Mucosa of rectum (tissue), 2 donors: ENCODE data around the gene HIVEP2.

Source experiments
- H3K27ac ChIP-seq, 2 donors: one replicate each; pipeline ENCODE4 v1.7.0; 2013; ENCODE audit warnings: inconsistent platforms in 2 of 2, low read depth in 2 of 2, low read length in 2 of 2
- H3K27me3 ChIP-seq, 2 donors: one replicate each; pipeline ENCODE4 v1.7.0; 2013; ENCODE audit warnings: low read length in 2 of 2; ENCODE audit not compliant: control insufficient read depth in 2 of 2, insufficient read depth in 2 of 2
- H3K36me3 ChIP-seq, 2 donors: one replicate each; pipeline ENCODE4 v1.7.0; 2013; ENCODE audit warnings: low read length in 2 of 2; ENCODE audit not compliant: control insufficient read depth in 2 of 2, insufficient read depth in 2 of 2
- H3K4me1 ChIP-seq, 2 donors: one replicate each; pipeline ENCODE4 v1.7.0; 2013; ENCODE audit warnings: low read length in 2 of 2, mild to moderate bottlenecking in 1 of 2; ENCODE audit not compliant: control insufficient read depth in 2 of 2, insufficient read depth in 2 of 2
- H3K4me3 ChIP-seq, 2 donors: one replicate each; pipeline ENCODE4 v1.7.0; 2013; ENCODE audit warnings: low read length in 2 of 2
- H3K9ac ChIP-seq, 2 donors: one replicate each; pipeline ENCODE4 v1.7.0; 2013; ENCODE audit warnings: low read length in 2 of 2, low read depth in 1 of 2, mild to moderate bottlenecking in 1 of 2
- H3K9me3 ChIP-seq, 2 donors: one replicate each; pipeline ENCODE4 v1.7.0; 2013; ENCODE audit warnings: low read length in 2 of 2; ENCODE audit not compliant: control insufficient read depth in 2 of 2
- donor health status: healthy.
- donor health status: Normal muscosa, but diverticular disease.

The HIVEP2 gene

GRCh38 chr6:142883011-142883410, 62.0 kb downstream of the HIVEP2 start:
- H3K9ac ChIP-seq, result no peak overlapping the region
- H3K9me3 ChIP-seq, result no peaks in the 10 kb centered on the region
- no peak overlapping the region for H3K27ac ChIP-seq
- no peaks in the 10 kb centered on the region for H3K36me3 ChIP-seq
- no peak overlapping the region for H3K4me3 ChIP-seq
- H3K4me1 ChIP-seq, result peaks cover 4 to 5% of the 10 kb centered on the region in 2 donors
- H3K27me3 ChIP-seq, result no peaks in the 10 kb centered on the region

- Histone ChIP-seq H3K9ac (no peak overlapping the region), H3K4me3 (no peak overlapping the region), H3K9me3 (no peaks in the 10 kb centered on the region), H3K27me3 (no peaks in the 10 kb centered on the region), H3K27ac (no peak overlapping the region), H3K36me3 (no peaks in the 10 kb centered on the region), H3K4me1 (peaks cover 4 to 5% of the 10 kb centered on the region in 2 donors)
Measured at GRCh38 chr6:142881761-142882160, 63.2 kb downstream of the HIVEP2 start.

GRCh38 chr6:142881290-142881689, 63.7 kb downstream of the HIVEP2 start:
- Histone ChIP-seq H3K27ac (no peak overlapping the region), H3K9ac (no peak overlapping the region), H3K4me1 (peaks cover 4 to 5% of the 10 kb centered on the region in 2 donors), H3K4me3 (no peak overlapping the region), H3K36me3 (no peaks in the 10 kb centered on the region), H3K27me3 (no peaks in the 10 kb centered on the region), H3K9me3 (no peaks in the 10 kb centered on the region)

- Histone ChIP-seq H3K27me3 (no peaks in the 10 kb centered on the region), H3K27ac (no peak overlapping the region)
Measured at GRCh38 chr6:142880201-142880600, 64.8 kb downstream of the HIVEP2 start.

GRCh38 chr6:142879527-142879926, 65.4 kb downstream of the HIVEP2 start:
- no peaks in the 10 kb centered on the region for H3K36me3 ChIP-seq
- no peak overlapping the region for H3K4me3 ChIP-seq
- H3K9me3 ChIP-seq, result no peaks in the 10 kb centered on the region
- no peaks in the 10 kb centered on the region for H3K4me1 ChIP-seq
- no peaks in the 10 kb centered on the region for H3K27me3 ChIP-seq
- no peak overlapping the region for H3K9ac ChIP-seq
- H3K27ac ChIP-seq, result no peak overlapping the region

More at GRCh38 chr6:142880201-142880600, 64.8 kb downstream of the HIVEP2 start:
- H3K9me3 ChIP-seq, result no peaks in the 10 kb centered on the region
- no peak overlapping the region for H3K4me3 ChIP-seq
- H3K4me1 ChIP-seq, result peaks cover 0 to 2% of the 10 kb centered on the region in 2 donors
- no peaks in the 10 kb centered on the region for H3K36me3 ChIP-seq
- no peak overlapping the region for H3K9ac ChIP-seq

- Histone ChIP-seq H3K27ac (no peak overlapping the region), H3K4me1 (no peaks in the 10 kb centered on the region), H3K36me3 (no peaks in the 10 kb centered on the region), H3K9ac (no peak overlapping the region), H3K27me3 (no peaks in the 10 kb centered on the region), H3K4me3 (no peak overlapping the region), H3K9me3 (no peaks in the 10 kb centered on the region)
Measured at GRCh38 chr6:142879076-142879475, 65.9 kb downstream of the HIVEP2 start.

GRCh38 chr6:142878407-142878806, 66.6 kb downstream of the HIVEP2 start:
- H3K4me3 ChIP-seq, result no peak overlapping the region
- H3K36me3 ChIP-seq, result no peaks in the 10 kb centered on the region
- H3K9ac ChIP-seq, result no peak overlapping the region
- H3K4me1 ChIP-seq, result no peaks in the 10 kb centered on the region
- no peak overlapping the region for H3K27ac ChIP-seq
- no peaks in the 10 kb centered on the region for H3K27me3 ChIP-seq
- H3K9me3 ChIP-seq, result no peaks in the 10 kb centered on the region

GRCh38 chr6:142874676-142875075, 70.3 kb downstream of the HIVEP2 start:
- Histone ChIP-seq H3K9me3 (no peaks in the 10 kb centered on the region), H3K27me3 (no peaks in the 10 kb centered on the region), H3K36me3 (no peaks in the 10 kb centered on the region), H3K9ac (no peak overlapping the region), H3K4me1 (peaks cover 11 to 12% of the 10 kb centered on the region in 2 donors), H3K27ac (no peak overlapping the region), H3K4me3 (no peak overlapping the region)

- H3K4me1 ChIP-seq, result peaks cover 12 to 14% of the 10 kb centered on the region in 2 donors
- H3K4me3 ChIP-seq, result peak overlapping the region; percentile 8 to 14
Measured at GRCh38 chr6:142872376-142872775, 72.6 kb downstream of the HIVEP2 start.

GRCh38 chr6:142871910-142872331, 73.1 kb downstream of the HIVEP2 start:
- H3K9ac ChIP-seq, result peak overlapping the region in 1 of 2 donors; percentile 34

More at GRCh38 chr6:142872376-142872775, 72.6 kb downstream of the HIVEP2 start:
- H3K27me3 ChIP-seq, result no peaks in the 10 kb centered on the region
- peak overlapping the region; percentile 54 to 61 for H3K27ac ChIP-seq
- H3K9ac ChIP-seq, result no peak overlapping the region
- no peaks in the 10 kb centered on the region for H3K36me3 ChIP-seq
- H3K9me3 ChIP-seq, result no peaks in the 10 kb centered on the region

More at GRCh38 chr6:142871910-142872331, 73.1 kb downstream of the HIVEP2 start:
- Histone ChIP-seq H3K27ac (peak overlapping the region; percentile 54 to 61), H3K36me3 (no peaks in the 10 kb centered on the region), H3K27me3 (no peaks in the 10 kb centered on the region), H3K4me3 (peak overlapping the region; percentile 8 to 14), H3K9me3 (no peaks in the 10 kb centered on the region), H3K4me1 (peaks cover 12 to 17% of the 10 kb centered on the region in 2 donors)
